Ascending aorta (tissue), 2 donors: Measurements from ENCODE around the gene RIF1. TPM values are rescaled to one million over a fixed set of nuclear protein-coding genes. Genes with fewer than 3 reads are reported as not detected.
"Not testable (repeated sequence)": the region's sequence is repeated elsewhere in the genome, so short reads cannot be mapped to it uniquely, and the experiment has no call there.

ENCODE experiments used
- DNase-seq, 2 donors: peaks; one replicate each; pipeline ENCODE4 v3.0.0-alpha.2; 2019; ENCODE audit warnings: low spot score in 2 of 2
- H3K27ac ChIP-seq, 2 donors: fragments of 200-600 bp; sonication (generic); one replicate each; pipeline ENCODE4 v1.5.1; 2016 to 2017; ENCODE audit warnings: mild to moderate bottlenecking in 1 of 2
- H3K27me3 ChIP-seq: fragments of 200-600 bp; sonication (generic); one replicate; pipeline ENCODE4 v1.5.1; 2017
- H3K36me3 ChIP-seq, 2 donors: fragments of 200-600 bp; sonication (generic); one replicate each; pipeline ENCODE4 v1.5.1; 2016
- H3K4me1 ChIP-seq, 2 donors: fragments of 200-600 bp; sonication (generic); one replicate each; pipeline ENCODE4 v1.5.1; 2016 to 2017; ENCODE audit warnings: mild to moderate bottlenecking in 1 of 2
- H3K4me3 ChIP-seq, 2 donors: fragments of 200-600 bp; sonication (generic); one replicate each; pipeline ENCODE4 v1.5.1; 2016 to 2017; ENCODE audit warnings: mild to moderate bottlenecking in 1 of 2
- H3K9me3 ChIP-seq, 2 donors: fragments of 200-600 bp; sonication (generic); one replicate each; pipeline ENCODE4 v1.5.1; 2016
- intact Hi-C: fragments of 100-400 bp; cut with DNase I; formaldehyde crosslinking; loops from one replicate; pipeline ENCODE4 v1.15.1; 2023
- total RNA-seq: library from RNA; depleted of rRNA; stranded (reverse); fragments of >200 nt; gene quantifications from one replicate; pipeline ENCODE4 v1.1.0, GENCODE V29; 2016
- TF ChIP-seq, protein P1 (sequence below), 3 experiments: fragments of 200-600 bp in 2 of 3; fragments of 450-650 bp in 1 of 3; sonication (generic) in 2 of 3; IDR thresholded peaks; one replicate each; pipeline ENCODE4 v1.5.1; 2016 to 2019; ENCODE audit warnings: antibody characterized with exemption in 3 of 3, mild to moderate bottlenecking in 1 of 3, moderate library complexity in 1 of 3

Gene RIF1
- total RNA-seq, 1 donor from 2014 or later, result 10.7 TPM

- Histone ChIP-seq H3K9me3 (no peaks in the 10 kb centered on the region), H3K36me3 (no peaks in the 10 kb centered on the region), H3K4me1 (peaks cover 0 to 10% of the 10 kb centered on the region in 2 donors), H3K27ac (no peak overlapping the region), H3K4me3 (no peak overlapping the region), H3K27me3 (no peaks in the 10 kb centered on the region)
- TF ChIP-seq, protein P1, sequence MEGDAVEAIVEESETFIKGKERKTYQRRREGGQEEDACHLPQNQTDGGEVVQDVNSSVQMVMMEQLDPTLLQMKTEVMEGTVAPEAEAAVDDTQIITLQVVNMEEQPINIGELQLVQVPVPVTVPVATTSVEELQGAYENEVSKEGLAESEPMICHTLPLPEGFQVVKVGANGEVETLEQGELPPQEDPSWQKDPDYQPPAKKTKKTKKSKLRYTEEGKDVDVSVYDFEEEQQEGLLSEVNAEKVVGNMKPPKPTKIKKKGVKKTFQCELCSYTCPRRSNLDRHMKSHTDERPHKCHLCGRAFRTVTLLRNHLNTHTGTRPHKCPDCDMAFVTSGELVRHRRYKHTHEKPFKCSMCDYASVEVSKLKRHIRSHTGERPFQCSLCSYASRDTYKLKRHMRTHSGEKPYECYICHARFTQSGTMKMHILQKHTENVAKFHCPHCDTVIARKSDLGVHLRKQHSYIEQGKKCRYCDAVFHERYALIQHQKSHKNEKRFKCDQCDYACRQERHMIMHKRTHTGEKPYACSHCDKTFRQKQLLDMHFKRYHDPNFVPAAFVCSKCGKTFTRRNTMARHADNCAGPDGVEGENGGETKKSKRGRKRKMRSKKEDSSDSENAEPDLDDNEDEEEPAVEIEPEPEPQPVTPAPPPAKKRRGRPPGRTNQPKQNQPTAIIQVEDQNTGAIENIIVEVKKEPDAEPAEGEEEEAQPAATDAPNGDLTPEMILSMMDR (IDR thresholded peaks at IDR 0.05), result no peak
- intact Hi-C loops, result no loop called here
- DNase-seq, result no peak
Measured at GRCh38 chr2:151407281-151407680, 2.4 kb upstream of the RIF1 start.

GRCh38 chr2:151408788-151409600, 708 bp upstream of the RIF1 start:
- H3K4me3 ChIP-seq, result peak overlapping the region; percentile 78 to 81
- H3K27me3 ChIP-seq, result no peaks in the 10 kb centered on the region
- intact Hi-C loops, result no loop called here
- H3K9me3 ChIP-seq, result no peaks in the 10 kb centered on the region
- H3K27ac ChIP-seq, result peak overlapping the region; percentile 85 to 91
- peaks cover 0 to 14% of the 10 kb centered on the region in 2 donors for H3K36me3 ChIP-seq
- DNase-seq, result no peak
- TF ChIP-seq, protein P1 (IDR thresholded peaks at IDR 0.05), result no peak
- peaks cover 0 to 10% of the 10 kb centered on the region in 2 donors for H3K4me1 ChIP-seq

DNA sequence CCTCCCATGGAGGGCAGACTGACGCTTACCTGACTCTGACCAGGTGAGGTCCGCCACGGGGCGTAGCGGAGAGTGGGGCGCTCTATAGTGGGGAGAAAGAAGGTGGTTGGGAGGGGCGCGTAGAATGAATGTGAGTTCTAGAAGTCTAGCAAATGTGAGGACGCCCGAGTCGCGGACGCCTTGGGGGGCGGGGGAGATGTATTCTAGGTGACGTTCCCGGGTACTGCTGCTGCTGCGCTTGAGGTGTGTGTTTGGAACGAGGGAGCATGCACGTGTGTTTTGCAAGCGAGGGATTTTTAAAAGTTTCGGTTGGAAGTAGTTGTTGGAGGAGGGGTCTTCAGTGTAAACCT, 758 bp downstream of the RIF1 start:
- Histone ChIP-seq H3K36me3 (peaks cover 4 to 14% of the 10 kb centered on the region in 2 donors), H3K4me1 (peaks cover 0 to 10% of the 10 kb centered on the region in 2 donors), H3K4me3 (peak overlapping the region; percentile 78 to 81), H3K27me3 (no peaks in the 10 kb centered on the region), H3K9me3 (no peaks in the 10 kb centered on the region), H3K27ac (peak overlapping the region; percentile 85 to 91)
- TF ChIP-seq, protein P1 (IDR thresholded peaks at IDR 0.05), result no peak
- DNase-seq, result no peak
- intact Hi-C loops, result loop anchor here (1.0 to 10.0 kb wide), 3 partner anchors 120 to 1826 kb away; partner anchors contain the start of genes MMADHC and RBM43

- H3K27ac ChIP-seq, result no peak overlapping the region
- H3K27me3 ChIP-seq, result no peaks in the 10 kb centered on the region
- H3K4me3 ChIP-seq, result no peak overlapping the region
- no peaks in the 10 kb centered on the region for H3K4me1 ChIP-seq
- peaks cover 49 to 75% of the 10 kb centered on the region in 2 donors for H3K36me3 ChIP-seq
- intact Hi-C loops, result loop anchor here (10.0 kb wide), 1 partner anchor 1833 kb away; the partner anchor contains the start of gene MMADHC
- TF ChIP-seq, protein P1 (IDR thresholded peaks at IDR 0.05), result no peak
- H3K9me3 ChIP-seq, result no peaks in the 10 kb centered on the region
- no peak for DNase-seq
Measured at GRCh38 chr2:151417650-151418049, 7.9 kb downstream of the RIF1 start.

- peaks cover 62 to 75% of the 10 kb centered on the region in 2 donors for H3K36me3 ChIP-seq
- H3K4me1 ChIP-seq, H3K27ac ChIP-seq, H3K9me3 ChIP-seq, intact Hi-C loops, H3K4me3 ChIP-seq, H3K27me3 ChIP-seq, DNase-seq: not testable (repeated sequence)
Measured at GRCh38 chr2:151421681-151422080, 12.0 kb downstream of the RIF1 start.

- TF ChIP-seq, protein P1 (IDR thresholded peaks at IDR 0.05), result no peak
- no peak for DNase-seq
- Histone ChIP-seq H3K27me3 (no peaks in the 10 kb centered on the region), H3K36me3 (peaks cover 52 to 63% of the 10 kb centered on the region in 2 donors), H3K27ac (no peak overlapping the region), H3K4me3 (no peak overlapping the region), H3K4me1 (no peaks in the 10 kb centered on the region), H3K9me3 (no peaks in the 10 kb centered on the region)
- intact Hi-C loops, result no loop called here
Measured at GRCh38 chr2:151422917-151423439, 13.3 kb downstream of the RIF1 start.
